Vagina (tissue), 2 donors: ENCODE results near the gene CPVL.

Experiments used
- POLR2A ChIP-seq, 2 donors: fragments of 450-650 bp; IDR thresholded peaks; one replicate each; pipeline ENCODE4 v1.6.1; 2017; ENCODE audit warnings: antibody characterized with exemption in 2 of 2, mild to moderate bottlenecking in 2 of 2, moderate library complexity in 2 of 2
- POLR2AphosphoS5 ChIP-seq, 2 donors: sonication (generic); formaldehyde crosslinking; IDR thresholded peaks; one replicate each; pipeline ENCODE4 v1.9.0; 2017; ENCODE audit warnings: antibody characterized with exemption in 2 of 2, mild to moderate bottlenecking in 2 of 2, low read depth in 1 of 2; ENCODE audit not compliant: insufficient read depth in 1 of 2
- TF ChIP-seq, protein P1 (sequence below), 3 experiments: fragments of 450-650 bp in 2 of 3; fragments of 200-600 bp in 1 of 3; sonication (generic) in 1 of 3; IDR thresholded peaks; one replicate each; pipeline ENCODE4 v1.5.1; 2017 to 2019; ENCODE audit warnings: antibody characterized with exemption in 3 of 3, mild to moderate bottlenecking in 2 of 3, moderate library complexity in 2 of 3

DNA sequence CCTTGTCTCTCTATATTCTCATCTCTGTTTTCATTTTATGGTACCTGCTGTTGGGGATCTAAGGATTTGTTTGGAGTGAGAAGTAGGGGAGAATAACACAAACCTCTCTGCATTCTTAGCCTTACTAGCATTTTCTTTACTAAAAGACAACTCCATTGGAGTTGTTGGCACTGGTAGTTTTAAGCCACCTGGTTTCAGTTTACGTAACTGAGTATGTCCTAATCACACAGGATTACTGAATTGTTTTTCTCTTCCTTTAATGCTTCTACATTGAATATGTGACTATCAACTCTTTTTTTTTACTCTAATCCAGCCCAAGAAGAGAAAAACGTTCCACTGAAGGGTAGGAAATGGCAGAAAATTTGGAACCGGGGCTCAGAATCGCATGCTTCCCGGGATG is 158.2 kb downstream of the CPVL start:
- TF ChIP-seq, protein P1, sequence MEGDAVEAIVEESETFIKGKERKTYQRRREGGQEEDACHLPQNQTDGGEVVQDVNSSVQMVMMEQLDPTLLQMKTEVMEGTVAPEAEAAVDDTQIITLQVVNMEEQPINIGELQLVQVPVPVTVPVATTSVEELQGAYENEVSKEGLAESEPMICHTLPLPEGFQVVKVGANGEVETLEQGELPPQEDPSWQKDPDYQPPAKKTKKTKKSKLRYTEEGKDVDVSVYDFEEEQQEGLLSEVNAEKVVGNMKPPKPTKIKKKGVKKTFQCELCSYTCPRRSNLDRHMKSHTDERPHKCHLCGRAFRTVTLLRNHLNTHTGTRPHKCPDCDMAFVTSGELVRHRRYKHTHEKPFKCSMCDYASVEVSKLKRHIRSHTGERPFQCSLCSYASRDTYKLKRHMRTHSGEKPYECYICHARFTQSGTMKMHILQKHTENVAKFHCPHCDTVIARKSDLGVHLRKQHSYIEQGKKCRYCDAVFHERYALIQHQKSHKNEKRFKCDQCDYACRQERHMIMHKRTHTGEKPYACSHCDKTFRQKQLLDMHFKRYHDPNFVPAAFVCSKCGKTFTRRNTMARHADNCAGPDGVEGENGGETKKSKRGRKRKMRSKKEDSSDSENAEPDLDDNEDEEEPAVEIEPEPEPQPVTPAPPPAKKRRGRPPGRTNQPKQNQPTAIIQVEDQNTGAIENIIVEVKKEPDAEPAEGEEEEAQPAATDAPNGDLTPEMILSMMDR (IDR thresholded peaks at IDR 0.05): no peak
- no peak for TF ChIP-seq POLR2A (IDR thresholded peaks at IDR 0.05)
- no peak for TF ChIP-seq POLR2AphosphoS5 (IDR thresholded peaks at IDR 0.05; ENCODE audit: insufficient read depth in 1 of 2, low read depth in 1 of 2)
